NCI-H2081 (cell line): ENCODE data around the gene KSR2.

ENCODE experiments used
- DNase-seq, 2 experiments: peaks; one replicate each; lab custom pipeline; 2025; lab: John Stamatoyannopoulos, UW

Gene KSR2

GRCh38 chr12:117692512-117692911 lies 276.3 kb downstream of the KSR2 start:
- DNase-seq = no peak

- no peak for DNase-seq
Observed at GRCh38 chr12:117689857-117690256, 278.9 kb downstream of the KSR2 start.

GRCh38 chr12:117688446-117688845 lies 280.3 kb downstream of the KSR2 start:
- no peak for DNase-seq

- DNase-seq = no peak
Observed at GRCh38 chr12:117686911-117687377, 281.8 kb downstream of the KSR2 start.

GRCh38 chr12:117686210-117686609 lies 282.6 kb downstream of the KSR2 start:
- DNase-seq = no peak

GRCh38 chr12:117685110-117685926 lies 283.5 kb downstream of the KSR2 start:
- DNase-seq = peak; percentile 9 to 57

- no peak for DNase-seq
Observed at GRCh38 chr12:117684471-117684870, 284.3 kb downstream of the KSR2 start.

GRCh38 chr12:117680312-117680711 lies 288.5 kb downstream of the KSR2 start:
- no peak for DNase-seq

- no peak for DNase-seq
Observed at GRCh38 chr12:117679776-117680175, 289.0 kb downstream of the KSR2 start.

GRCh38 chr12:117674763-117675162 lies 294.0 kb downstream of the KSR2 start:
- no peak for DNase-seq

- DNase-seq = no peak
Observed at GRCh38 chr12:117674313-117674712, 294.5 kb downstream of the KSR2 start.

GRCh38 chr12:117671734-117672133 lies 297.1 kb downstream of the KSR2 start:
- DNase-seq = no peak

- no peak for DNase-seq
Observed at GRCh38 chr12:117664169-117664568, 304.6 kb downstream of the KSR2 start.

- no peak for DNase-seq
Observed at GRCh38 chr12:117662620-117663395, 306.0 kb downstream of the KSR2 start.

- DNase-seq = no peak
Observed at GRCh38 chr12:117662220-117662619, 306.6 kb downstream of the KSR2 start.

GRCh38 chr12:117661471-117661870 lies 307.3 kb downstream of the KSR2 start:
- DNase-seq = no peak

- DNase-seq = no peak
Observed at GRCh38 chr12:117660896-117661295, 307.9 kb downstream of the KSR2 start.

GRCh38 chr12:117658226-117658625 lies 310.6 kb downstream of the KSR2 start:
- DNase-seq = no peak

- DNase-seq = no peak
Observed at GRCh38 chr12:117649796-117650195, 319.0 kb downstream of the KSR2 start.

- peak in 1 of 2 experiments; percentile 12 for DNase-seq
Observed at GRCh38 chr12:117646520-117646919, 322.3 kb downstream of the KSR2 start.

GRCh38 chr12:117645473-117645872 lies 323.3 kb downstream of the KSR2 start:
- DNase-seq = no peak

- no peak for DNase-seq
Observed at GRCh38 chr12:117643971-117644370, 324.8 kb downstream of the KSR2 start.

- no peak for DNase-seq
Observed at GRCh38 chr12:117641885-117642284, 326.9 kb downstream of the KSR2 start.
